ENCODE data around the gene TBC1D5. TPM values are rescaled to one million over a fixed set of nuclear protein-coding genes. Genes with fewer than 3 reads are reported as not detected.
"Not testable (repeated sequence)": the region's sequence is repeated elsewhere in the genome, so short reads cannot be mapped to it uniquely, and the experiment has no call there.

The TBC1D5 gene
- total RNA-seq, 1 experiment from 2014 or later, result 33.9 TPM

DNA sequence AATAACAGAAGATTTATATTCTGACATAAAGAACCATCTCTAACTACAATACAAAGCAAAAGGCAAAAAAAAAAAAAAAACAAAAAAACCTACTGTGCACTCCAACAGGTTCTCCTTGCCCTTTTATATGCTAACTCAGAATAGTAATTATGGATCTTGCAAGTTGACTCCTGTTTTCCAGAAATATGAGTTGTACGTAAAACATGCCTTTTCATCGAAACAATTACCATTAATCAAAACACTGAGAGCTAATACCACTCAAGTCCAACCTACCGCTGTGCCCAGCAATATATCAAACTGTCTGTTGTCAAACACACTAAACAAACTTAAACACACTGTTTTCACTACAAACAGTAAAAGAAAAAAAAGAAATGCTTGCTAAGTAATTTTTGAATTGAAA is 389.8 kb downstream of the TBC1D5 start:
- BruUV-seq (replicated peaks), result no TSS peak
- no peaks in the 10 kb centered on the region for H3K4me1 ChIP-seq (ENCODE audit: control insufficient read depth in 1 of 2, insufficient read depth in 2 of 2, low read length in 2 of 2)
- POLR2A ChIA-PET, result no interaction called here
- no peaks in the 10 kb centered on the region for H3K27me3 ChIP-seq (ENCODE audit: insufficient read depth, low read length)
- H3K36me3 ChIP-seq (ENCODE audit: control insufficient read depth in 1 of 2, insufficient read depth in 2 of 2, low read length in 2 of 2), result no peaks in the 10 kb centered on the region
- H3K9me3 ChIP-seq (ENCODE audit: control insufficient read depth in 1 of 2, insufficient read depth in 1 of 2, low read depth in 1 of 2, low read length in 2 of 2), result no peaks in the 10 kb centered on the region
- no peaks in the 10 kb centered on the region for H4K20me1 ChIP-seq (ENCODE audit: insufficient read depth)
- no peak overlapping the region for H3K4me2 ChIP-seq (ENCODE audit: low read length)
- DNase-seq (ENCODE audit: low read depth, low spot score), result no peak
- RAD21 ChIA-PET (ENCODE audit: low non-redundant PET in 1 of 2, low total read pairs in 2 of 2, uncharacterized antibody in 2 of 2, unreplicated experiment in 2 of 2), result no interaction called here
- no peak overlapping the region for H3K27ac ChIP-seq (ENCODE audit: low read depth, low read length)
- H3K9me2 ChIP-seq (ENCODE audit: insufficient read depth), result no peaks in the 10 kb centered on the region
- no peak for ATAC-seq
- no peak overlapping the region for H2AFZ ChIP-seq (ENCODE audit: low read depth, low read length, poor library complexity, severe bottlenecking)
- intact Hi-C loops (cut with micrococcal nuclease), result no loop called here
- H3K79me2 ChIP-seq (ENCODE audit: insufficient read depth, low read length), result no peaks in the 10 kb centered on the region
- TF ChIP-seq SIN3A (IDR thresholded peaks at IDR 0.05; ENCODE audit: low read depth) (no peak), ELF1 (IDR thresholded peaks at IDR 0.05; ENCODE audit: borderline replicate concordance, low read depth) (no peak), FOSL1 (IDR thresholded peaks at IDR 0.05; ENCODE audit: low read depth) (no peak), TCF7L2 (IDR thresholded peaks at IDR 0.05; ENCODE audit: borderline replicate concordance, extremely low read depth, insufficient read depth, insufficient read length) (no peak), SP1 (IDR thresholded peaks at IDR 0.05; ENCODE audit: low read depth) (no peak), CBX3 (IDR thresholded peaks at IDR 0.05; ENCODE audit: low read depth) (no peak), ZFX (IDR thresholded peaks at IDR 0.05) (no peak), YY1 (IDR thresholded peaks at IDR 0.05; ENCODE audit: extremely low read depth, insufficient replicate concordance, low read depth, low read length) (no peak), EGR1 (IDR thresholded peaks at IDR 0.05; ENCODE audit: low read depth) (no peak), RAD21 (IDR thresholded peaks at IDR 0.05; ENCODE audit: low read depth) (no peak), EZH2 (IDR thresholded peaks at IDR 0.05) (no peak), POLR2AphosphoS5 (IDR thresholded peaks at IDR 0.05; ENCODE audit: low read depth, low read length) (no peak), SRF (IDR thresholded peaks at IDR 0.05; ENCODE audit: low read depth) (no peak), CEBPB (IDR thresholded peaks at IDR 0.05; ENCODE audit: low read depth) (no peak)
- TF ChIP-seq, protein P1, sequence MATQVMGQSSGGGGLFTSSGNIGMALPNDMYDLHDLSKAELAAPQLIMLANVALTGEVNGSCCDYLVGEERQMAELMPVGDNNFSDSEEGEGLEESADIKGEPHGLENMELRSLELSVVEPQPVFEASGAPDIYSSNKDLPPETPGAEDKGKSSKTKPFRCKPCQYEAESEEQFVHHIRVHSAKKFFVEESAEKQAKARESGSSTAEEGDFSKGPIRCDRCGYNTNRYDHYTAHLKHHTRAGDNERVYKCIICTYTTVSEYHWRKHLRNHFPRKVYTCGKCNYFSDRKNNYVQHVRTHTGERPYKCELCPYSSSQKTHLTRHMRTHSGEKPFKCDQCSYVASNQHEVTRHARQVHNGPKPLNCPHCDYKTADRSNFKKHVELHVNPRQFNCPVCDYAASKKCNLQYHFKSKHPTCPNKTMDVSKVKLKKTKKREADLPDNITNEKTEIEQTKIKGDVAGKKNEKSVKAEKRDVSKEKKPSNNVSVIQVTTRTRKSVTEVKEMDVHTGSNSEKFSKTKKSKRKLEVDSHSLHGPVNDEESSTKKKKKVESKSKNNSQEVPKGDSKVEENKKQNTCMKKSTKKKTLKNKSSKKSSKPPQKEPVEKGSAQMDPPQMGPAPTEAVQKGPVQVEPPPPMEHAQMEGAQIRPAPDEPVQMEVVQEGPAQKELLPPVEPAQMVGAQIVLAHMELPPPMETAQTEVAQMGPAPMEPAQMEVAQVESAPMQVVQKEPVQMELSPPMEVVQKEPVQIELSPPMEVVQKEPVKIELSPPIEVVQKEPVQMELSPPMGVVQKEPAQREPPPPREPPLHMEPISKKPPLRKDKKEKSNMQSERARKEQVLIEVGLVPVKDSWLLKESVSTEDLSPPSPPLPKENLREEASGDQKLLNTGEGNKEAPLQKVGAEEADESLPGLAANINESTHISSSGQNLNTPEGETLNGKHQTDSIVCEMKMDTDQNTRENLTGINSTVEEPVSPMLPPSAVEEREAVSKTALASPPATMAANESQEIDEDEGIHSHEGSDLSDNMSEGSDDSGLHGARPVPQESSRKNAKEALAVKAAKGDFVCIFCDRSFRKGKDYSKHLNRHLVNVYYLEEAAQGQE (IDR thresholded peaks at IDR 0.05; ENCODE audit: low read depth), result no peak
- TF ChIP-seq, protein P2, sequence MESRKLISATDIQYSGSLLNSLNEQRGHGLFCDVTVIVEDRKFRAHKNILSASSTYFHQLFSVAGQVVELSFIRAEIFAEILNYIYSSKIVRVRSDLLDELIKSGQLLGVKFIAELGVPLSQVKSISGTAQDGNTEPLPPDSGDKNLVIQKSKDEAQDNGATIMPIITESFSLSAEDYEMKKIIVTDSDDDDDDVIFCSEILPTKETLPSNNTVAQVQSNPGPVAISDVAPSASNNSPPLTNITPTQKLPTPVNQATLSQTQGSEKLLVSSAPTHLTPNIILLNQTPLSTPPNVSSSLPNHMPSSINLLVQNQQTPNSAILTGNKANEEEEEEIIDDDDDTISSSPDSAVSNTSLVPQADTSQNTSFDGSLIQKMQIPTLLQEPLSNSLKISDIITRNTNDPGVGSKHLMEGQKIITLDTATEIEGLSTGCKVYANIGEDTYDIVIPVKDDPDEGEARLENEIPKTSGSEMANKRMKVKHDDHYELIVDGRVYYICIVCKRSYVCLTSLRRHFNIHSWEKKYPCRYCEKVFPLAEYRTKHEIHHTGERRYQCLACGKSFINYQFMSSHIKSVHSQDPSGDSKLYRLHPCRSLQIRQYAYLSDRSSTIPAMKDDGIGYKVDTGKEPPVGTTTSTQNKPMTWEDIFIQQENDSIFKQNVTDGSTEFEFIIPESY (IDR thresholded peaks at IDR 0.05; ENCODE audit: extremely low read depth, insufficient replicate concordance, low read length), result no peak
- TF ChIP-seq, protein P3, sequence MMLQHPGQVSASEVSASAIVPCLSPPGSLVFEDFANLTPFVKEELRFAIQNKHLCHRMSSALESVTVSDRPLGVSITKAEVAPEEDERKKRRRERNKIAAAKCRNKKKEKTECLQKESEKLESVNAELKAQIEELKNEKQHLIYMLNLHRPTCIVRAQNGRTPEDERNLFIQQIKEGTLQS (IDR thresholded peaks at IDR 0.05), result no peak
- CTCF ChIA-PET, result no interaction called here
- no peak overlapping the region for H3K4me3 ChIP-seq (replicated peaks in 1 of 2; ENCODE audit: low read depth in 1 of 2, low read length in 2 of 2)
- no peak overlapping the region for H3K9ac ChIP-seq (ENCODE audit: low read length)

DNA sequence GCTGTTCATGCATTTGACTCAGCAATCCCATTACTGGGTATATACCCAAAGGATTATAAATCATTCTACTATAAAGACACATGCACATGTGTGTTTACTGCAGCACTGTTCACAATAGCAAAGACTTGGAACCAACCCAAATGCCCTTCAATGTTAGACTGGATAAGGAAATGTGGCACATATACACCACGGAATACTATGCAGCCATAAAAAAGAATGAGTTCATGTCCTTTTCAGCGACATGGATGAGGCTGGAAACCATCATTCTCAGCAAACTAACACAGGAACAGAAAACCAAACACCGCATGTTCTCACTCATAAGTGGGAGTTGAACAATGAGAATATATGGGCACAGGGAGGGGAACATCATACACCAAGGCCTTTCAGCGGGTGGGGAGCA is 391.2 kb downstream of the TBC1D5 start:
- RAD21 ChIA-PET (ENCODE audit: low non-redundant PET in 1 of 2, low total read pairs in 2 of 2, uncharacterized antibody in 2 of 2, unreplicated experiment in 2 of 2); H3K27ac ChIP-seq (ENCODE audit: low read depth, low read length): not testable (repeated sequence)

More for the DNA sequence above, 391.2 kb downstream of the TBC1D5 start:
- H3K4me3 ChIP-seq (replicated peaks in 1 of 2; ENCODE audit: low read depth in 1 of 2, low read length in 2 of 2); POLR2A ChIA-PET; CTCF ChIA-PET; H3K36me3 ChIP-seq (ENCODE audit: control insufficient read depth in 1 of 2, insufficient read depth in 2 of 2, low read length in 2 of 2); H2AFZ ChIP-seq (ENCODE audit: low read depth, low read length, poor library complexity, severe bottlenecking); intact Hi-C loops (cut with micrococcal nuclease); H4K20me1 ChIP-seq (ENCODE audit: insufficient read depth); H3K79me2 ChIP-seq (ENCODE audit: insufficient read depth, low read length); ATAC-seq; H3K9me2 ChIP-seq (ENCODE audit: insufficient read depth); H3K9ac ChIP-seq (ENCODE audit: low read length); H3K4me2 ChIP-seq (ENCODE audit: low read length); H3K27me3 ChIP-seq (ENCODE audit: insufficient read depth, low read length); DNase-seq (ENCODE audit: low read depth, low spot score); H3K9me3 ChIP-seq (ENCODE audit: control insufficient read depth in 1 of 2, insufficient read depth in 1 of 2, low read depth in 1 of 2, low read length in 2 of 2); BruUV-seq (replicated peaks); H3K4me1 ChIP-seq (ENCODE audit: control insufficient read depth in 1 of 2, insufficient read depth in 2 of 2, low read length in 2 of 2): not testable (repeated sequence)

Measured in HCT116 (cell line).